GM19324 (cell line): ENCODE results near the gene ZNF689.

Source experiments
- ATAC-seq: cut with Tn5 transposase; IDR thresholded peaks from one replicate; pipeline ENCODE4 v1.9.1; 2021; ENCODE audit warnings: mild to moderate bottlenecking, moderate library complexity; ENCODE audit not compliant: unreplicated experiment, low FRiP score

ZNF689 gene

GRCh38 chr16:30566531-30566930 is 43.7 kb downstream of the ZNF689 start:
- ATAC-seq: no peak

DNA sequence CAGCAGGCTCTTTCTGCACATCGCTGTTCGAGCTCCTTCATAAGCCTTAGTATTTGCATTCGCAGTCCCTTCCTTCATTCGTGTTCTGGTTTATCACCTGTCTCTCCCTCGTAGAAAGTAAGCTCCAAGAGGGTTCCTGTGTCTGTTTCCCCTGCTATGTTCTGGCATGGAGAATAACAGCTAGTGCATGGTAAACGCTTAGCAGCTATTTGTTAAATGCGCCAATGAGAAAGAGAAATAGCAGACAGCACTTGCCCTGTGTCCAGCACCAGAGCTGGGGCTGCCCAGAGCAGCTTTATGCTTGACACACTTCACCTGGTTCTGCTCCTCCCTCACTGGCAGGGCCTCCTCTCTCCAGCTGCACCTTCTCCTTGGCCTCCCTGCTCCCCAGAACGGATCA is 44.2 kb downstream of the ZNF689 start:
- ATAC-seq: no peak

GRCh38 chr16:30565526-30565925 is 44.7 kb downstream of the ZNF689 start:
- ATAC-seq: no peak

- no peak for ATAC-seq
Observed at GRCh38 chr16:30562021-30562420, 48.2 kb downstream of the ZNF689 start.

GRCh38 chr16:30561089-30561816 is 48.9 kb downstream of the ZNF689 start:
- ATAC-seq: no peak

DNA sequence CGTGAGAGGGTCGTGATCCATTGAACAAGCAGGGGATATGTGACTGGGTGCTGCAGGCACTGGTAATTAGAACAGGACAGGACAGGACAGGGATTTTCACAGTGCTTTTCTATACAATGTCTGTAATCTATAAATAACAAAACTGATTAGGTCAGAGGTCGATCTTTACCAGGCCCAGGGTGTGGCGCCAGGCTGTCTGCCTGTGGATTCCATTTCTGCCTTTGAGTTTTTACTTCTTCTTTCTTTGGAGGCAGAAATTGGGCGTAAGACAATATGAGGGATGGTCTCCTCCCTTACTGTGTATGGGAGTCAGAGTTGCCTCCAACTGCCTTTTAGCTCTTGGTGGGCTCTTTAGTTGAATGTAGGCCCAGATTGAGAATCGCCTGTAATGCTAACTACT is 50.5 kb downstream of the ZNF689 start:
- ATAC-seq: no peak

- no peak for ATAC-seq
Observed at GRCh38 chr16:30558789-30559377, 51.3 kb downstream of the ZNF689 start.

DNA sequence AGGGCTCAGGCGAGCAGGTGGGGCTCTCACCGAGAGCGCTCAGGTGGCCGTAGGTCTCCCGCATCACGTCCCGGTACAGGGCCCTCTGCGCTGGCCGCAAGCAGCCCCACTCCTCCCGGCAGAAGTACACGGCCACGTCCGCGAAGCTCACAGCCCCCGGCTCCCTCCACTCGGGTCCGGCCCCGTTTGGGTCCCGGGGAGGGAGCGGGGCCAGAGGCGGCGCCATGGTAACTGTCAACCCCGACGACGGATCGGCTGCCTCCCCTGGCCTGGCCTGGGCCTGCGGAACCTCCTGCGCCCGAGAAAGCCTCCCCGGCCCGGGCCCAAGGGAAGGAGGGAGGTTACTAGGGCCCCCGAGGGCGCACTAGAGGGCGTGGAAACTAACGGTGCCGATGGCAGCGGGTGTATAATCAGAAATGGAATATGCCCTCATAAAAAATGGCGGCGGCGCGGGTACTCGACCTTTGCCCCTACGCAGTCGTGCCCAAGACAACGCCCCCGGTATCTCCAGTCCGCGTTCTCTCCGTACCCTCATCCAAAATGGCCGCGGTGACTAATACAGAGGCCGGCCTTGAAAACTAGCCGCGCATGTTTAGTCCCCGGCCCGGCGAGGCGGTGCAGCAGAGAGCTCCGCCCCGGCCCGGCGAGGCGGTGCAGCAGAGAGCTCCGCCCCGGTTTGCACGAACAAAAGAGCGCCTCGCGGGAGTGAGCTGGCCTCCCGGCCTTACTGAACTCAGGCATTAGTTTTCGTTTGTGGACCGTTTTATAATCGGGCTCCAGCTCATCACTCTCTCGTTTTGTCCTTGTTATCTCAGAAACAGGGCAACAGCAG is 52.0 kb downstream of the ZNF689 start, which contains the start of gene ZNF764:
TSS of gene ZNF764 (minus strand) at position 418 of the 832 bp plus-strand sequence. CDS start at position 226, 192 bp downstream.
- peak; percentile 90 for ATAC-seq

DNA sequence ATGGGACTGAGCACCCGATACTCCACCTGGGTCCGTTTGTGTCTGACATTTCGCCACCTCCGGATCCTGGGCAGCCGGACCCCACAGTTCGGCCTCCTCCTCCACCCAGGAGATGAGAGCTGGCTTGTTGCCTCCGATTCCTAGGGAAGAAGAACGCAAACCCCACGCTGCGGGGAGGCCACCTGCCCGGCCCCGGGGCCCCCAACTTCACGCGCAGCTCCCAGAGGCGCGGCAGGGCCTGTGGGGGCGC is 52.6 kb downstream of the ZNF689 start:
- peak; percentile 13 for ATAC-seq

- ATAC-seq: no peak
Observed at GRCh38 chr16:30556125-30556473, 54.1 kb downstream of the ZNF689 start.

DNA sequence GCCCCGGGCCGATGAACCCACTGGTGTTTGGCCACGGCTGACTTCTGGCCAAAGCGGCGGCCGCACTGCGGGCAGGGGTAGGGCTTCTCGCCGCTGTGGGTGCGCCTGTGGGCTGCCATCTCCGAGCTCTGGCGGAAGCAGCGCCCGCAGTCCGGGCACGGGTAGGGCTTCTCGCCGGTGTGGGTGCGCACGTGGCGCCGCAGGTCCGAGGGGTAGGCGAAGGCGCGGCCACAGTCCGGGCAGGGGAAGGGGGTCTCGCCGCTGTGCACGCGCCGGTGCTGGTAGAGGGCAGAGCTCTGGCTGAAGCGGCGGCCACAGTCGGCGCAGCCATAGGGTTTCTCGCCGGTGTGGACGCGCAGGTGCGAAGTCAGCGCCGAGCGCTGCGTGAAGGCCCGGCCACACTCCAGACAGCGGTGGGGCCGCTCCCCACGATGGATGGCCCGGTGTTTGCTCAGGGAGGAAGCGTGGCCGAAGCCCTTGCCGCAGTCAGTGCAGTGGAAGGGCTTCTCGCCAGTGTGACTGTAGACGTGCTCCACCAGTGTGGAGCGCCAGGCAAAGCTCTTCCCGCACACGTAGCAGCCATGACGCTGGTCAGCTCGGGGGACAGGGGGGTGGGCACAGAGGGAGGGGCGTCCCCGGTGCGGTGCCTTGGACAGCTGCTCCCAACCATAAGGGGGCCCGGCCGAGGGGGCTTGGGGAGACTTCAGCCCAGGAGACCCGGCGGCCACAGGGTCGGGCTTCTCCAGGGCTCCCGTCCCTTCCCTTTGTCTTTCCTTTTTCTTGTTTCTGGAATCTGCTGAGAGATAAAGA is 54.7 kb downstream of the ZNF689 start:
- no peak for ATAC-seq

GRCh38 chr16:30554557-30555314 is 55.5 kb downstream of the ZNF689 start:
- no peak for ATAC-seq

GRCh38 chr16:30553393-30553899 is 56.7 kb downstream of the ZNF689 start:
- no peak for ATAC-seq

- ATAC-seq: no peak
Observed at GRCh38 chr16:30552956-30553355, 57.2 kb downstream of the ZNF689 start.
